SK-N-SH (cell line): Measurements from ENCODE around the gene FBH1. TPM values are rescaled to one million over a fixed set of nuclear protein-coding genes. Genes with fewer than 3 reads are reported as not detected.

ENCODE experiments used
- CTCF ChIA-PET: fragments of 300-600, 350-600 bp; formaldehyde crosslinking; extraction: SDS; loops from one replicate; lab custom pipeline; 2021; lab: Yijun Ruan, JAX
- POLR2A ChIA-PET: fragments of 350-600 bp; sonication (Branson Sonifier 250); formaldehyde crosslinking; extraction: SDS; loops from one replicate; lab custom pipeline; 2020; ENCODE audit warnings: antibody characterized with exemption, inconsistent platforms; lab: Yijun Ruan, JAX
- DNase-seq: peaks from one replicate; pipeline ENCODE4 v3.0.0; 2012
- H2AFZ ChIP-seq: fragments of 200-600 bp; sonication (generic); 2 replicates; pipeline ENCODE4 v1.8.1; 2016; ENCODE audit warnings: antibody characterized with exemption, mild to moderate bottlenecking, low read depth
- H3F3A ChIP-seq: fragments of 200-600 bp; sonication (generic); replicated peaks from 2 replicates; pipeline ENCODE3; 2016; ENCODE audit warnings: antibody characterized with exemption, mild to moderate bottlenecking; ENCODE audit not compliant: insufficient read depth
- H3K27ac ChIP-seq, 2 experiments: fragments of 200-500 bp in 1 of 2; fragments of 200-600 bp in 1 of 2; sonication (Bioruptor generic) in 1 of 2; sonication (generic), shearing (Covaris generic) in 1 of 2; 2 replicates each; pipeline versions ENCODE4 v1.5.1 to v1.6.1; 2014 to 2016; ENCODE audit warnings: low read depth in 2 of 2, inconsistent platforms in 1 of 2, low read length in 1 of 2, mild to moderate bottlenecking in 1 of 2, mixed read lengths in 1 of 2
- H3K27me3 ChIP-seq: fragments of 200-600 bp; sonication (generic), shearing (Covaris generic); 2 replicates; pipeline ENCODE4 v1.6.1; 2016; ENCODE audit warnings: mixed run types; ENCODE audit not compliant: insufficient read depth
- H3K36me3 ChIP-seq, 2 experiments: fragments of 200-500 bp in 1 of 2; fragments of 200-600 bp in 1 of 2; sonication (Bioruptor generic) in 1 of 2; sonication (generic) in 1 of 2; replicated peaks in 1 of 2; 2 replicates each; pipeline versions ENCODE3 to v1.5.1; 2014 to 2016; ENCODE audit warnings: low read length in 1 of 2, mild to moderate bottlenecking in 1 of 2; ENCODE audit not compliant: insufficient read depth in 2 of 2, control insufficient read depth in 1 of 2
- H3K4me1 ChIP-seq, 2 experiments: fragments of 200-500 bp in 1 of 2; fragments of 200-600 bp in 1 of 2; sonication (Bioruptor generic) in 1 of 2; sonication (generic), shearing (Covaris generic) in 1 of 2; 2 replicates each; pipeline versions ENCODE4 v1.5.1 to v1.6.1; 2014 to 2016; ENCODE audit warnings: low read depth in 1 of 2, low read length in 1 of 2, mixed run types in 1 of 2; ENCODE audit not compliant: insufficient read depth in 2 of 2, control insufficient read depth in 1 of 2
- H3K4me2 ChIP-seq: fragments of 200-600 bp; sonication (generic), shearing (Covaris generic); 2 replicates; pipeline ENCODE4 v1.6.1; 2017; ENCODE audit warnings: mixed run types
- H3K4me3 ChIP-seq, 2 experiments: fragments of 200-500 bp in 1 of 2; fragments of 200-600 bp in 1 of 2; sonication (Bioruptor generic) in 1 of 2; sonication (generic), shearing (Covaris generic) in 1 of 2; 2 replicates each; pipeline versions ENCODE4 v1.5.1 to v1.8.1; 2014 to 2016; ENCODE audit warnings: low read depth in 2 of 2, inconsistent platforms in 1 of 2, low read length in 1 of 2, mild to moderate bottlenecking in 1 of 2, mixed read lengths in 1 of 2, moderate library complexity in 1 of 2
- H3K79me2 ChIP-seq: fragments of 200-600 bp; sonication (generic); 2 replicates; pipeline ENCODE4 v1.8.1; 2017; ENCODE audit warnings: mild to moderate bottlenecking; ENCODE audit not compliant: insufficient read depth
- H3K9ac ChIP-seq: fragments of 200-600 bp; sonication (generic); 2 replicates; pipeline ENCODE4 v1.6.1; 2017; ENCODE audit warnings: mixed run types
- H3K9me2 ChIP-seq: fragments of 200-600 bp; sonication (generic); 2 replicates; pipeline ENCODE4 v1.6.1; 2017; ENCODE audit warnings: mixed run types
- H3K9me3 ChIP-seq: fragments of 200-600 bp; sonication (generic); 2 replicates; pipeline ENCODE4 v1.6.1; 2017; ENCODE audit warnings: mixed run types, mild to moderate bottlenecking, moderate library complexity
- H4K20me1 ChIP-seq: fragments of 200-600 bp; sonication (generic); 2 replicates; pipeline ENCODE4 v1.6.1; 2017; ENCODE audit warnings: mild to moderate bottlenecking, mixed run types; ENCODE audit not compliant: insufficient read depth
- ELF1 ChIP-seq: IDR thresholded peaks from 2 replicates; pipeline ENCODE4 v1.4.0; 2012
- EP300 ChIP-seq, 2 experiments: IDR thresholded peaks; 2 replicates each; pipeline versions ENCODE4 v1.4.0 to v1.6.1; 2012; ENCODE audit warnings: borderline replicate concordance in 1 of 2, low read depth in 1 of 2, low read length in 1 of 2
- EZH2phosphoT487 ChIP-seq: fragments of 200-600 bp; sonication (generic); IDR thresholded peaks from 2 replicates; pipeline ENCODE4 v1.6.1; 2017; ENCODE audit warnings: low read depth, mixed run types, mild to moderate bottlenecking, antibody characterized with exemption, moderate library complexity, borderline replicate concordance
- FOXM1 ChIP-seq: IDR thresholded peaks from 2 replicates; pipeline ENCODE4 v1.4.0; 2012; ENCODE audit warnings: low read depth, mild to moderate bottlenecking
- GATA2 ChIP-seq: sonication (generic); formaldehyde crosslinking; IDR thresholded peaks from 2 replicates; pipeline ENCODE4 v1.5.0; 2020; ENCODE audit warnings: mild to moderate bottlenecking, missing genetic modification reagents
- MEF2A ChIP-seq: IDR thresholded peaks from 2 replicates; pipeline ENCODE4 v1.4.0; 2012; ENCODE audit warnings: low read depth, borderline replicate concordance
- MXI1 ChIP-seq: IDR thresholded peaks from 2 replicates; pipeline ENCODE4 v1.6.1; 2012; ENCODE audit warnings: mild to moderate bottlenecking, low read depth, low read length, improper control_type of control experiment
- NRF1 ChIP-seq: IDR thresholded peaks from 2 replicates; pipeline ENCODE4 v1.6.1; 2012; ENCODE audit warnings: low read depth, mild to moderate bottlenecking, low read length
- RFX5 ChIP-seq: IDR thresholded peaks from 2 replicates; pipeline ENCODE4 v1.6.1; 2012; ENCODE audit warnings: mild to moderate bottlenecking, improper control_type of control experiment, low read length
- SIN3A ChIP-seq: IDR thresholded peaks from 2 replicates; pipeline ENCODE4 v1.6.1; 2012; ENCODE audit warnings: low read depth, mild to moderate bottlenecking, low read length, moderate library complexity, borderline replicate concordance
- SMC3 ChIP-seq: IDR thresholded peaks from 2 replicates; pipeline ENCODE4 v1.6.1; 2012; ENCODE audit warnings: low read depth, low read length, improper control_type of control experiment
- TEAD4 ChIP-seq: IDR thresholded peaks from 2 replicates; pipeline ENCODE4 v1.4.0; 2012; ENCODE audit warnings: mild to moderate bottlenecking, borderline replicate concordance; ENCODE audit not compliant: insufficient read depth
- YY1 ChIP-seq: IDR thresholded peaks from 2 replicates; pipeline ENCODE4 v1.4.0; 2012; ENCODE audit warnings: low read depth, mild to moderate bottlenecking
- WGBS: methylation state at CpG from one replicate; pipeline ENCODE4 v1.1.6; 2017; ENCODE audit warnings: low lambda C conversion rate; 5-methylcytosine and 5-hydroxymethylcytosine counted together
- polyA plus RNA-seq, 3 experiments: library from polyadenylated mRNA; depleted of rRNA; stranded (reverse); fragments of >200 nt; gene quantifications; 2 replicates each; pipeline ENCODE4 v1.2.3, GENCODE V29; 2012
- TF ChIP-seq, protein P1 (sequence below): fragments of 200-600 bp; sonication (generic); IDR thresholded peaks from 2 replicates; pipeline ENCODE4 v1.6.1; 2017; ENCODE audit warnings: antibody characterized with exemption, mild to moderate bottlenecking, moderate library complexity
- TF ChIP-seq, protein P2 (sequence below): IDR thresholded peaks from 2 replicates; pipeline ENCODE4 v1.6.1; 2012; ENCODE audit warnings: mild to moderate bottlenecking, low read depth, low read length, moderate library complexity

FBH1 gene
- polyA plus RNA-seq, 1 of the 3 experiments (the other 2 are of a cell fraction): 60.9 TPM

DNA sequence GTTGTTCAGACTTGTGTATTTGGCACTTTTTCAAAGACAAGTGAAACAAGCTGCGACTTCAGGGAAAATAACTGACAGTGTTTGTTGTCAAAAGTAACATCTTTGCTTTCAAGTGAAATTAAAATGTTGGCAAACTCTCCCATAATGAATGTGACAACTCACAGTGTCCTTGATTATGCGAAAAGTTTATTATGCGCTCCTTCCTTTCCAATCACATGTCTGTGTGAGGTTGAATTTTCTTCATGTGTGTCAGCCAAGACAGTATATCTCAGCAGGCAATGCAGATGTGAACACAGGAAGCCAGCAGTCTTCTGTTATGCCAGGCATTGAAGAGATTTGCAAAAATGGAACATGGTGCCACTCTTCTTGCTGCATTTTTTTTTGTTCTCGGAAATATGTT, 28.7 kb downstream of the FBH1 start:
- CTCF ChIA-PET: no interaction called here
- no peaks in the 10 kb centered on the region for H3K27me3 ChIP-seq
- no peaks in the 10 kb centered on the region for H4K20me1 ChIP-seq
- H3F3A ChIP-seq: no peaks in the 10 kb centered on the region
- H3K36me3 ChIP-seq: peaks cover 48 to 96% of the 10 kb centered on the region in 2 experiments
- 94% methylated on average over 4 of the region's 4 CpGs for WGBS
- H3K79me2 ChIP-seq: 0 out of 2 replicates have a peak, but pooled peaks cover 2% of the 10 kb centered on the region
- no peak overlapping the region for H3K9ac ChIP-seq
- H3K4me2 ChIP-seq: no peak overlapping the region
- no peak overlapping the region for H3K4me3 ChIP-seq
- DNase-seq: no peak
- no peaks in the 10 kb centered on the region for H3K4me1 ChIP-seq
- no peak overlapping the region for H2AFZ ChIP-seq
- no peak overlapping the region for H3K27ac ChIP-seq
- no peaks in the 10 kb centered on the region for H3K9me3 ChIP-seq
- no peak for TF ChIP-seq MXI1
- no peak for TF ChIP-seq SMC3
- TF ChIP-seq GATA2 (CRISPR knock-in tag): no peak
- TF ChIP-seq, protein P1, sequence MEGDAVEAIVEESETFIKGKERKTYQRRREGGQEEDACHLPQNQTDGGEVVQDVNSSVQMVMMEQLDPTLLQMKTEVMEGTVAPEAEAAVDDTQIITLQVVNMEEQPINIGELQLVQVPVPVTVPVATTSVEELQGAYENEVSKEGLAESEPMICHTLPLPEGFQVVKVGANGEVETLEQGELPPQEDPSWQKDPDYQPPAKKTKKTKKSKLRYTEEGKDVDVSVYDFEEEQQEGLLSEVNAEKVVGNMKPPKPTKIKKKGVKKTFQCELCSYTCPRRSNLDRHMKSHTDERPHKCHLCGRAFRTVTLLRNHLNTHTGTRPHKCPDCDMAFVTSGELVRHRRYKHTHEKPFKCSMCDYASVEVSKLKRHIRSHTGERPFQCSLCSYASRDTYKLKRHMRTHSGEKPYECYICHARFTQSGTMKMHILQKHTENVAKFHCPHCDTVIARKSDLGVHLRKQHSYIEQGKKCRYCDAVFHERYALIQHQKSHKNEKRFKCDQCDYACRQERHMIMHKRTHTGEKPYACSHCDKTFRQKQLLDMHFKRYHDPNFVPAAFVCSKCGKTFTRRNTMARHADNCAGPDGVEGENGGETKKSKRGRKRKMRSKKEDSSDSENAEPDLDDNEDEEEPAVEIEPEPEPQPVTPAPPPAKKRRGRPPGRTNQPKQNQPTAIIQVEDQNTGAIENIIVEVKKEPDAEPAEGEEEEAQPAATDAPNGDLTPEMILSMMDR: no peak
- TF ChIP-seq ELF1: no peak
- TF ChIP-seq, protein P2, sequence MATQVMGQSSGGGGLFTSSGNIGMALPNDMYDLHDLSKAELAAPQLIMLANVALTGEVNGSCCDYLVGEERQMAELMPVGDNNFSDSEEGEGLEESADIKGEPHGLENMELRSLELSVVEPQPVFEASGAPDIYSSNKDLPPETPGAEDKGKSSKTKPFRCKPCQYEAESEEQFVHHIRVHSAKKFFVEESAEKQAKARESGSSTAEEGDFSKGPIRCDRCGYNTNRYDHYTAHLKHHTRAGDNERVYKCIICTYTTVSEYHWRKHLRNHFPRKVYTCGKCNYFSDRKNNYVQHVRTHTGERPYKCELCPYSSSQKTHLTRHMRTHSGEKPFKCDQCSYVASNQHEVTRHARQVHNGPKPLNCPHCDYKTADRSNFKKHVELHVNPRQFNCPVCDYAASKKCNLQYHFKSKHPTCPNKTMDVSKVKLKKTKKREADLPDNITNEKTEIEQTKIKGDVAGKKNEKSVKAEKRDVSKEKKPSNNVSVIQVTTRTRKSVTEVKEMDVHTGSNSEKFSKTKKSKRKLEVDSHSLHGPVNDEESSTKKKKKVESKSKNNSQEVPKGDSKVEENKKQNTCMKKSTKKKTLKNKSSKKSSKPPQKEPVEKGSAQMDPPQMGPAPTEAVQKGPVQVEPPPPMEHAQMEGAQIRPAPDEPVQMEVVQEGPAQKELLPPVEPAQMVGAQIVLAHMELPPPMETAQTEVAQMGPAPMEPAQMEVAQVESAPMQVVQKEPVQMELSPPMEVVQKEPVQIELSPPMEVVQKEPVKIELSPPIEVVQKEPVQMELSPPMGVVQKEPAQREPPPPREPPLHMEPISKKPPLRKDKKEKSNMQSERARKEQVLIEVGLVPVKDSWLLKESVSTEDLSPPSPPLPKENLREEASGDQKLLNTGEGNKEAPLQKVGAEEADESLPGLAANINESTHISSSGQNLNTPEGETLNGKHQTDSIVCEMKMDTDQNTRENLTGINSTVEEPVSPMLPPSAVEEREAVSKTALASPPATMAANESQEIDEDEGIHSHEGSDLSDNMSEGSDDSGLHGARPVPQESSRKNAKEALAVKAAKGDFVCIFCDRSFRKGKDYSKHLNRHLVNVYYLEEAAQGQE: no peak
- TF ChIP-seq EP300 (IDR thresholded peaks at IDR 0.05; ENCODE audit: borderline replicate concordance in 1 of 2, low read depth in 1 of 2, low read length in 1 of 2): no peak
- no peak for TF ChIP-seq NRF1
- no peak for TF ChIP-seq TEAD4
- no peak for TF ChIP-seq SIN3A
- no peak for TF ChIP-seq FOXM1
- POLR2A ChIA-PET: no interaction called here
- no peaks in the 10 kb centered on the region for H3K9me2 ChIP-seq

DNA sequence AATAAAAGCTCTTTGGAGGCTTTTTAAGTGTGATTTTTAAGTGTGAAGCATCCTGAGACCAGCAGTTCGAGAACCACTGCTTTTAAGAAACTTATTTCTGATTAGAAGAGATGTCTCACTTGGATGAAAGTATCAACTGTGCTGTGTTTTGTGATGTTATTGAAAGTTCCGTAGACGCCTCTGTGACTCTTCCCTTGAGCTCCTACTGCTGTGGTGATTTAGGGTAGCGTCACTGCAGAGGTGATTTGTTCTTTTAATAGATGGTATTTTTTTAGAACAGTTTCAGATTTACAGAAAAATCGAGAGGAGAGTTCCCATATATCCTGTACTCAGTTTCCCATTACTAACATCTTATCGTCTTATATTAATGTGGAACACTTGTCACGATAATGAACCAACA, 29.5 kb downstream of the FBH1 start:
- Histone ChIP-seq H2AFZ (no peak overlapping the region), H3K36me3 (peaks cover 48 to 95% of the 10 kb centered on the region in 2 experiments), H3K79me2 (0 out of 2 replicates have a peak, but pooled peaks cover 2% of the 10 kb centered on the region), H3K4me1 (no peaks in the 10 kb centered on the region), H3K9me2 (no peaks in the 10 kb centered on the region), H3K27ac (no peak overlapping the region), H3F3A (no peaks in the 10 kb centered on the region), H4K20me1 (no peaks in the 10 kb centered on the region), H3K9me3 (no peaks in the 10 kb centered on the region), H3K4me3 (no peak overlapping the region), H3K27me3 (no peaks in the 10 kb centered on the region), H3K9ac (no peak overlapping the region), H3K4me2 (no peak overlapping the region)
- ChIA-PET CTCF (interaction anchor here (0.9 kb wide), 1 partner anchor 46 kb away, joined by 3 read pairs; no protein-coding TSS in a partner anchor), POLR2A (no interaction called here)
- no peak for DNase-seq
- 97% methylated on average over 7 of the region's 7 CpGs for WGBS
- TF ChIP-seq RFX5 (no peak), EZH2phosphoT487 (no peak), MEF2A (no peak), YY1 (no peak), MXI1 (no peak), SIN3A (no peak)
- TF ChIP-seq, protein P2: no peak
- TF ChIP-seq, protein P1: no peak
